Peyer's patch (tissue), 4 donors: ENCODE measurements around the gene BSCL2. TPM values are rescaled to one million over a fixed set of nuclear protein-coding genes. Genes with fewer than 3 reads are reported as not detected.

Source experiments
- DNase-seq, 3 donors: peaks; one replicate each; pipeline ENCODE4 v3.0.0-alpha.2; 2017 to 2019
- H3K27ac ChIP-seq, 4 donors: fragments of 200-600 bp; sonication (generic); one replicate each; pipeline ENCODE4 v1.5.1; 2016 to 2019
- H3K27me3 ChIP-seq, 2 donors: fragments of 200-600 bp; sonication (generic); one replicate each; pipeline ENCODE4 v1.5.1; 2019
- H3K36me3 ChIP-seq, 3 donors: fragments of 200-600 bp; sonication (generic); one replicate each; pipeline ENCODE4 v1.5.1; 2016 to 2019
- H3K4me1 ChIP-seq, 4 donors: fragments of 200-600 bp; sonication (generic); one replicate each; pipeline ENCODE4 v1.5.1; 2016 to 2019
- H3K4me3 ChIP-seq, 4 donors: fragments of 200-600 bp; sonication (generic); 1 replicate in 3 of 4; 2 replicates in 1 of 4; pipeline ENCODE4 v1.5.1; 2016 to 2019; ENCODE audit warnings: mild to moderate bottlenecking in 1 of 4
- H3K9me3 ChIP-seq, 4 donors: fragments of 200-600 bp; sonication (generic); one replicate each; pipeline ENCODE4 v1.5.1; 2016 to 2019; ENCODE audit warnings: mild to moderate bottlenecking in 1 of 4
- CTCF ChIP-seq, 6 experiments: fragments of 450-650 bp in 4 of 6; fragments of 200-600 bp in 2 of 6; sonication (generic) in 1 of 6; IDR thresholded peaks; one replicate each; pipeline ENCODE4 v1.5.1; 2017 to 2019; ENCODE audit warnings: antibody characterized with exemption in 6 of 6, mild to moderate bottlenecking in 3 of 6, moderate library complexity in 1 of 6
- POLR2A ChIP-seq, 2 donors: fragments of 450-650 bp; IDR thresholded peaks; one replicate each; pipeline ENCODE4 v1.5.1; 2017; ENCODE audit warnings: antibody characterized with exemption in 2 of 2, mild to moderate bottlenecking in 2 of 2, moderate library complexity in 2 of 2
- small RNA-seq, 2 donors: library from RNA; depleted of rRNA; stranded (forward); fragments of <200 nt; gene quantifications; one replicate each; pipeline ENCODE3, GENCODE V24; 2016
- total RNA-seq, 4 donors: library from RNA; depleted of rRNA; stranded (reverse); fragments of >200 nt; gene quantifications; one replicate each; pipeline ENCODE4 v1.1.0, GENCODE V29; 2016

BSCL2 gene
- total RNA-seq, 4 donors from 2014 or later, result 51.5 to 71.2 (median 61.3) TPM

DNA sequence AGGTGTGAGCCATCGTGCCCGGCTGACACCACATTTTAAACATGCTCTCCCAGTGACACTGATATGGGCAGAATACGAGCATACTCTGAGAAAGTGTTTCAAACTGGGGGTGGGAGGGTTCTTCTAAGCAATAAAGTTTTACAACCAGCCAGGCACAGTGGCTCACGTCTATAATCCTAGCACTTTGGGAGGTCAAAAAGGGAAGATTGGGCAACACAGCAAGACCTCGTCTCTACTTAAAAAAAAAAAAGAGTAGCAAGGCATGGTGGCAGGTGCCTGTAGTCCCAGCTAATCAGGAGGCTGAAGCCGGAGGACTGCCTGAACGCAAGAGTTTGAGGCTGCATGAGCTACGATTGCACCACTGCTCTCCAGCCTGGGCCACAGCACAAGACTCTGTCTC is 63.0 kb downstream of the BSCL2 start:
- Histone ChIP-seq H3K9me3 (no peaks in the 10 kb centered on the region), H3K4me1 (peaks cover 0 to 22% (median 6%) of the 10 kb centered on the region in 4 donors), H3K4me3 (no peak overlapping the region), H3K27me3 (no peaks in the 10 kb centered on the region), H3K27ac (no peak overlapping the region), H3K36me3 (peaks cover 0 to 44% (median 0%) of the 10 kb centered on the region in 3 donors)
- TF ChIP-seq POLR2A (IDR thresholded peaks at IDR 0.05), result no peak
- TF ChIP-seq CTCF (IDR thresholded peaks at IDR 0.05), result no peak
- no peak for DNase-seq

Small RNA genes lying within 50 kb of the gene (small RNA-seq; reads per million reads assigned to genes)
- gene SNORA57, result 0 reads per million in 2 donors

Other genes starting within 250 kb of the BSCL2 start
- gene AHNAK, start 160.6 kb downstream of the BSCL2 start, total RNA-seq, result 1,000 to 10,000 TPM in 1 of 4 donors, 100 to 1,000 TPM in 3; 571 to 1,016 (median 697) TPM
- 1,000 to 10,000 TPM in 1 of 4 donors, 100 to 1,000 TPM in 3; 781 to 1,253 (median 958) TPM for gene EEF1G, start 133.5 kb downstream of the BSCL2 start, total RNA-seq
- gene TUT1, start 115.9 kb downstream of the BSCL2 start, total RNA-seq, result 10 to 100 TPM in 3 of 4 donors, 1 to 10 TPM in 1; 5.0 to 29.4 (median 17.5) TPM
- gene MTA2, start 105.6 kb downstream of the BSCL2 start, total RNA-seq, result 10 to 100 TPM; 47.9 to 74.7 (median 58.9) TPM
- 100 to 1,000 TPM in 1 of 4 donors, 10 to 100 TPM in 3; 41.3 to 128 (median 59.8) TPM for gene EML3, start 94.6 kb downstream of the BSCL2 start, total RNA-seq
- 1 to 10 TPM in 3 of 4 donors, not detected in 1; 1.9 to 3.9 (median 1.9) TPM for gene ROM1, start 94.2 kb downstream of the BSCL2 start, total RNA-seq
- gene B3GAT3, start 85.4 kb downstream of the BSCL2 start, total RNA-seq, result 10 to 100 TPM; 26.6 to 88.3 (median 38.0) TPM
- 100 to 1,000 TPM; 131 to 146 (median 140) TPM for gene GANAB, start 60.8 kb downstream of the BSCL2 start, total RNA-seq
- gene INTS5, start 54.1 kb downstream of the BSCL2 start, total RNA-seq, result 10 to 100 TPM; 14.9 to 21.3 (median 19.5) TPM
- 10 to 100 TPM; 29.2 to 97.4 (median 41.1) TPM for gene C11orf98, start 42.2 kb downstream of the BSCL2 start, total RNA-seq
- gene CSKMT, start 42.1 kb downstream of the BSCL2 start, total RNA-seq, result 10 to 100 TPM in 1 of 4 donors, 1 to 10 TPM in 2, not detected in 1; 9.1 to 13.5 (median 9.2) TPM
- gene UQCC3, start 35.8 kb downstream of the BSCL2 start, total RNA-seq, result 10 to 100 TPM; 11.1 to 23.9 (median 12.7) TPM
- 10 to 100 TPM in 3 of 4 donors, 1 to 10 TPM in 1; 6.6 to 25.6 (median 11.9) TPM for gene LBHD1, start 35.2 kb downstream of the BSCL2 start, total RNA-seq
- gene UBXN1, start 28.4 kb downstream of the BSCL2 start, total RNA-seq, result 100 to 1,000 TPM in 2 of 4 donors, 10 to 100 TPM in 2; 91.1 to 169 (median 100) TPM
- 10 to 100 TPM in 1 of 4 donors, 1 to 10 TPM in 3; 5.4 to 11.6 (median 8.8) TPM for gene LRRN4CL, start 17.9 kb downstream of the BSCL2 start, total RNA-seq
- not detected for gene GNG3, start 252 bp upstream of the BSCL2 start, total RNA-seq
- 10 to 100 TPM; 38.7 to 68.8 (median 50.3) TPM for gene HNRNPUL2, start 20.0 kb upstream of the BSCL2 start, total RNA-seq
- 10 to 100 TPM; 16.5 to 30.5 (median 22.9) TPM for gene TTC9C, start 21.1 kb upstream of the BSCL2 start, total RNA-seq
- gene ZBTB3, start 46.7 kb upstream of the BSCL2 start, total RNA-seq, result 10 to 100 TPM in 2 of 4 donors, 1 to 10 TPM in 2; 5.0 to 22.0 (median 9.2) TPM
- 10 to 100 TPM; 12.4 to 33.8 (median 23.5) TPM for gene POLR2G, start 54.2 kb upstream of the BSCL2 start, total RNA-seq
- 10 to 100 TPM; 15.6 to 29.6 (median 17.8) TPM for gene TAF6L, start 64.0 kb upstream of the BSCL2 start, total RNA-seq
- gene TMEM179B, start 80.0 kb upstream of the BSCL2 start, total RNA-seq, result 100 to 1,000 TPM in 1 of 4 donors, 10 to 100 TPM in 3; 28.9 to 112 (median 83.6) TPM
- 10 to 100 TPM; 13.8 to 34.5 (median 19.8) TPM for gene TMEM223, start 84.6 kb upstream of the BSCL2 start, total RNA-seq
- gene NXF1, start 98.0 kb upstream of the BSCL2 start, total RNA-seq, result 100 to 1,000 TPM in 2 of 4 donors, 10 to 100 TPM in 2; 45.2 to 120 (median 102) TPM
- 10 to 100 TPM; 27.1 to 56.1 (median 38.4) TPM for gene STX5, start 124.6 kb upstream of the BSCL2 start, total RNA-seq
- gene TEX54, start 125.4 kb upstream of the BSCL2 start, total RNA-seq, result not detected
- gene WDR74, start 132.2 kb upstream of the BSCL2 start, total RNA-seq, result 10 to 100 TPM; 17.7 to 78.4 (median 28.6) TPM
- gene SLC3A2, start 173.5 kb upstream of the BSCL2 start, total RNA-seq, result 100 to 1,000 TPM in 3 of 4 donors, 10 to 100 TPM in 1; 64.4 to 253 (median 207) TPM
- under 1 TPM in 2 of 4 donors, not detected in 2; 0.54 to 0.76 TPM for gene CHRM1, start 213.9 kb upstream of the BSCL2 start, total RNA-seq